ENCODE measurements around the gene ACP2.

DNA sequence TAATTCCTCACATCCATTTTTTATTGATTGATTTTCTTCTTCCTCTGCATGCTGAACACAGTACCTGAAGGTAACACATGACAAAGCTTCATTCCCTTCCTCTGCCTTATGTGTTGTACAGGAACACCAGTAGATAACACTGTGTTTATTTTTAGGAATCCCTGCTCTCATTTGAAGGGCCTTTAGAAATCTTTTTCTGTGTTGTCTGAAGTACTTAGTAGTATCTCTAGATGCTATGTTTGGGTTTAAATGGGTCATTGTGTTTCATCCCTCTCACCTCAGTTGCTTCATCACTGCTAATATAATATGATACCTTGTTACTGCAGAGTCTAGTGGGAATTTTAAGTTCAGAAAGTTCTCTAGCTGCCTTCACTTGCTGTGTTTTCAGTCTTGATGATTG is 31.5 kb upstream of the ACP2 start:
- TF ChIP-seq, protein P1, sequence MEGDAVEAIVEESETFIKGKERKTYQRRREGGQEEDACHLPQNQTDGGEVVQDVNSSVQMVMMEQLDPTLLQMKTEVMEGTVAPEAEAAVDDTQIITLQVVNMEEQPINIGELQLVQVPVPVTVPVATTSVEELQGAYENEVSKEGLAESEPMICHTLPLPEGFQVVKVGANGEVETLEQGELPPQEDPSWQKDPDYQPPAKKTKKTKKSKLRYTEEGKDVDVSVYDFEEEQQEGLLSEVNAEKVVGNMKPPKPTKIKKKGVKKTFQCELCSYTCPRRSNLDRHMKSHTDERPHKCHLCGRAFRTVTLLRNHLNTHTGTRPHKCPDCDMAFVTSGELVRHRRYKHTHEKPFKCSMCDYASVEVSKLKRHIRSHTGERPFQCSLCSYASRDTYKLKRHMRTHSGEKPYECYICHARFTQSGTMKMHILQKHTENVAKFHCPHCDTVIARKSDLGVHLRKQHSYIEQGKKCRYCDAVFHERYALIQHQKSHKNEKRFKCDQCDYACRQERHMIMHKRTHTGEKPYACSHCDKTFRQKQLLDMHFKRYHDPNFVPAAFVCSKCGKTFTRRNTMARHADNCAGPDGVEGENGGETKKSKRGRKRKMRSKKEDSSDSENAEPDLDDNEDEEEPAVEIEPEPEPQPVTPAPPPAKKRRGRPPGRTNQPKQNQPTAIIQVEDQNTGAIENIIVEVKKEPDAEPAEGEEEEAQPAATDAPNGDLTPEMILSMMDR (IDR thresholded peaks at IDR 0.05) = no peak
- TF ChIP-seq POLR2AphosphoS5 (IDR thresholded peaks at IDR 0.05) (no peak), POLR2A (IDR thresholded peaks at IDR 0.05) (no peak)
